ENCODE results near the gene CELF5. TPM values are rescaled to one million over a fixed set of nuclear protein-coding genes. Genes with fewer than 3 reads are reported as not detected.
"Not testable (repeated sequence)": the region's sequence is repeated elsewhere in the genome, so short reads cannot be mapped to it uniquely, and the experiment has no call there.

Gene CELF5
- total RNA-seq, 2 donors from 2014 or later = 0.16 TPM; not detected in 1

DNA sequence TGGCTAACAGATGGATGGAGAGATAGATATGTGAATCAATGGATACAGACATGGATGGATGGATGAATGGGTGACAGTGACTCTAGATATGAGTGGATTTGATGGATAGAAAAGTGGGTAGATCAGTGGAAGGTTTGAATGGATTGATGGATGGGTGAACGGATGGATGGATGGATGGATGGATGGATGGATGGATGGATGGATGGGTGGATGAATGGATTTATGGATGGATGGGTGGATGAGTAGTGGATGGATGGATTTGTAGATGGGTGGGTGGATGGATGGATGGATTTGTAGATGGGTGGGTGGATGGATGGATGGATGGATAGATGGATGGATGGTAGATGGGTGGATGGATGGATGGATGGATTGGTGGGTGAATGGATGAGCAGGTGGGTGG is 6.8 kb downstream of the CELF5 start:
- intact Hi-C loops (cut with DNase I) = no loop called here
- ATAC-seq (no peak), DNase-seq (no peak)

DNA sequence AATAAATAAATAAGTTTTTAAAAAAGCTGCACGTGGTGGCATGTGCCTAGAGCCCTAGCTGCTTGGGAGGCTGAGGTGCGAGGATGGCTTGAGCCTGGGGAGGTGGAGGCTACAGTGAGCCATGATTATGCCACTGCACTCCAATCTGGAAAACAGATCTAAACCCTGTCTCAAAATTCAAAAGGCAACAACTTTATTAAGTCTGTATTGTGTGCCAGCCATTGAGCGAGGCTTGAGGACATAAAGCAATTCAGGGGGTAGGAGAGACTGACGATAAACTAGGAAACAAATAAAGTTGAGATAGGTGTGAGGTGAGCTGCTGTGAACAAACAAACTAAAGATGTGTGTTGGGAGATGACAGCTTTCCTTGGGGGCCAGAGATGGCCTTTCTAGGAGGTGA is 8.7 kb downstream of the CELF5 start:
- no peak for ATAC-seq
- no peak for DNase-seq
- intact Hi-C loops (cut with DNase I) = no loop called here

DNA sequence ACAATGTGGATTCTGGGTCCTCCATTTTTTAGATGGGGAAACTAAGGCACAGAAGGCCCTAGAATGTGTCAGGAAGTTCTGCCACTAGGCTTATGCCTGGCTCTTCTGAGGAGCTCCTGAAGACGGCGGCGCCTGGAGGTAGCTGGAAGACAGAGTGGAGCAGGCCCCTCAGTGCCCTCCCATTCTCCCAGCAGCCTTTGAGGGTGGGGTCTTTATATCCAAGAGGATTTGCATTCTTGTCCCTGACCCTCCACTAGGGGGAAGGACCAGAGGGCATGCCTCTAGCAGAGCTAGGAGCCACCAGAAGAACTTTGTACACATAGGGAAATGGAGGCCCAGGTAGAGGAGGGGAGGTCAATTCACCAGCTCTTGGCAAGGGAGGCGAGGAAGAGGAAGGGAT is 9.4 kb downstream of the CELF5 start:
- no peak for DNase-seq
- intact Hi-C loops (cut with DNase I) = no loop called here
- no peak for ATAC-seq

DNA sequence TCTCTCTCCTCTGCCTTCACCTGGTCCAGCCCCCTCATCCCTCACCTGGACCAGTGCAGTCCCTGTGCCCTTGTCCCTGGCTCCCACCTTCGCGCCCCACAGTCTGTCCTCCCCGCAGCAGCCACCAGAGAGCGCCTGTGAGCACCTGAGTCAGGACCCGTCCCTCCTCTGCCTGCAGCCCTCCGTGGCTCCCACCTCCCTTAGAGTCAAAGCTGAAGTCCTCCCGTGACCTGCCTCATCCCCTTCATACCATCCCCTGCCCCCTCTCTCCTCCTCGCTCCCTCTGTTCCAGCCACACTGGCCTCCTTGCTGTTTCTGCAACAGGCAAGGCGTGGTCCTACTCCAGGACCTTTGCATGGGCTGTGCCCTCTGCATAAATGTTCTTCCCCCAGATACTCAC is 10.3 kb downstream of the CELF5 start:
- ATAC-seq = no peak
- DNase-seq = no peak
- intact Hi-C loops (cut with DNase I) = no loop called here

DNA sequence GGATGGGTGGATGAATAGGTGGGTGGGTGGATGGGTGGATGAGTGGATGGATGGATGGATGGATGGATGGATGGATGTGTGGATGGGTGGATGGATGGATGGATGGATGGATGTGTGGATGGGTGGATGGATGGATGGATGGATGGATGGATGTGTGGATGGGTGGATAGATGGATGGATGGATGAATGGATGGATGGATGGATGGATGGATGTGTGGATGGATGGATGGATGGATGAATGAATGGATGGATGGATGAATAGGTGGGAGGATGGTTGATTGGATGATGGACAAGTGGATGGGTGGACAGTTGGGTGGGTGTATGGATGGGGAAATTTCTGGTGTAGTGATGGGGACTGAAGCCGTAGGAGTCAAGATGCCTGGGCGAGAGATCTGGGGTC is 11.1 kb downstream of the CELF5 start:
- DNase-seq; ATAC-seq; intact Hi-C loops (cut with DNase I): not testable (repeated sequence)

DNA sequence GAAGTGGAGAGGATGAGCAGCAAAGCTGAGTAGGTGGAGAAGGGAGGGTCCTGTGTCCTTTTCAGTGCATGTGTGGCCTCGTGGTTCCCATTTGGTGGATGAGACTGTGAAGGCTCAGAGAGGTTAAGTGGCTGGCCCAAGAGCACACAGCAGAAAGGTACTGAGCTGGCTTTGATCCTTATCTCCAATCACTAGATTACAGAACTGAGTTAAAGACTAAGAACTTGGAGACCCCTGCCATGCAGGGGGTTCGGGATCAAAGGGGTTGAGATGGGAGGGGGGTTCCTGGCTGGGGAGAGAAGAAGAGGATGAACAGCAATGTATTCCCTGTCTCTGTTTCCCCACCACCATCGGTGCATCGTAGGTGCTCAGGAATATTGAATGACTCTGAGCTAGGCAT is 11.8 kb downstream of the CELF5 start:
- intact Hi-C loops (cut with DNase I) = no loop called here
- ATAC-seq (no peak), DNase-seq (no peak)

DNA sequence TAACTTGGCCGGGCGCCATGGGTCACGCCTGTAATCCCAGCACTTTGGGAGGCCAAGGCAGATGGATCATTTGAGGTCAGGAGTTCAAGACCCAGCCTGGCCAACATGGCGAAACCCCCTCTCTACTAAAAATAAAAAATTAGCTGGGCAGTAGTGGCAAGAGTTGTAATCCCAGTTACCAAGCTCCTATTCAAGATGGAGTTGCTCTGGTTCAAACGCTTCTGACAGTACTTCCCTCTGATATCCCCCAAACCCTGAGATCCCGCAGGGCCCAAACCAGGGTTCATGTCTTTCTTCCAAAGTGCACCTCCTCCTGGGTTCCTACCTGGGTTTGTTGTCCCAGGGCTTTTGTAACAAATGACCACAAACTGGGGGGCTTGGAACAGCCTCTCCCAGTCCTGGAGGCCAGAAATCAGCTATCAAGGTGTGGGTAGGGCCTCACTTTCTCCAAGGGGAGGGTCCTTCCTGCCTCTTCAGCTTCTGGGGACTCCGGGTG is 13.7 kb downstream of the CELF5 start:
- intact Hi-C loops (cut with DNase I) = no loop called here
- ATAC-seq (no peak), DNase-seq (no peak)

DNA sequence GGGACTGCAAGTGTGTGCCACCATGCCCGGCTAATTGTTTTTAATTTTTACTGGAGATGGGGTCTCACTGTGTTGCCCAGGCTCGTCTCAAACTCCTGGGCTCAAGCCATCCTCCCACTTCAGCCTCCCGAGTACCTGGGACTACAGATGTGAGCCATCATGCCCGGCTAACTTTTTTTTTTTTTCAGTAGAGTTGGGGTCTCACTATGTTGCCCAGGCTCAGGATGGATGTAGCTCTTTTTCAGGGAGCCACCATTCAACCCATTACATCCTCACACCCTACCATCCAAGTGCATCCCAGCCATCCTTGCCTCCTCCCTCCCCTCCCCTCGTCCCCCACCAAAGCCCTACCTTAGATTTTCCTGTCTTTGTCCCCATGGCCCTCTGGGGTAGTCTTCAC is 14.9 kb downstream of the CELF5 start:
- ATAC-seq (no peak), DNase-seq (no peak)
- intact Hi-C loops (cut with DNase I) = no loop called here

DNA sequence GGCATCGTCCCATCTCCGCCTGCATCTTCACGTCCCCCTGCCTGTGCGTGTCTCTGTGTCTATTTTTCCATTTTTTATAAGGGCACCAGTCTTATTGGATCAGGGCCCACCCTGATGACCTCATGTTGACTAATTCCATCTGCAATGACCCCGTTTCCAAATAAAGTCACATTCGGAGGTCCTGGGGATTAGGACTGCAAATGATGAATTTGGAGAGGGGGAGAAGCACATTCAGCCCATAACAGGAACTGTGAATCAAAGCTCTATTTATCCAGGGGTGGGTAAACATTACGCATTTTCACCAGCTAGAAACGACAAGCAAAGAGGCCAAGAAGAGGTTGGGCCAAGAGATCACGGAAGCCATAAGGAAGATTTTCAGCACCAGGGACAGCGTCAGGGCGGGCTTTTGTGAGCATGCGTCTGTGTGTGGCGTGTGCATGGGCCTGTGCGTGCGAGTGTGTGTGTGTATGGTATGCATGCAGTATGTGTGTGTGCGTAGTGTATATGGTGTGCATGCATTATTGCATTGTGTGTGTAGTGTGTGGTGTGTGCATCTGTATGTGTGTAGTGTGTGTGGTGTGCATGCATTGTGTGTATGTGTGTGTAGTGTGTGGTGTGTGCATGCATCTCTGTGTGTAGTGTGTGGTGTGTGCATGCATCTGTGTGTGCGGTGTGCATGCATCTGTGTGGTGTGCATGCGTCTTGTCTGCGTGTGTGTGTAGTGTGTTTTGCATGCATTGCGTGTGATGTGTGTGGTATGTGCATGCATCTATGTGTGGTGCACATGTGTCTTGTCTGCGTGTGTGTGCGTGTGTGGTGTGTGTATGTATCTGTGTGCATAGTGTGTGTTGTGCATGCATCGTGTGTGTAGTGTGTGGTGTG is 19.6 kb downstream of the CELF5 start:
- no peak for ATAC-seq

DNA sequence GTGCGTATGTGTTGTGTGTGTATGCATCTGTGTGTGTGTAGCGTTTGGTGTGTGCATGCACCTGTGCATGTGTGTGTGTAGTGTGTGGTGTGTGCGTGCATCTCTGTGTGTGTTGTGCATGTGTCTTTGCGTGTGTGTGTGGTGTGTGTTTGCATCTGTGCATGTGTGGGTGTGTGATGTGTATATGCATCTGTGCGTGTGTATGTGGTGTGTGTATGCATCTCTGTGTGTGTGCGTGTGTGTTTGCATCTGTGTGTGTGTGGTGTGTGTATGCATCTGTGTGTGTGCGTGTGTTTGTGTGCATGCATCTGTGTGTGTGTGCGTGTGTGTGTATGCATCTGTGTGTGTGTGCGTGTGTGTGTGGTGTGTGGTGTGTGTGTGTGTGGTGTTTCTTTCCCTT is 20.6 kb downstream of the CELF5 start:
- DNase-seq (no peak), ATAC-seq (no peak)
- intact Hi-C loops (cut with DNase I) = no loop called here

More for the DNA sequence above, 19.6 kb downstream of the CELF5 start:
- intact Hi-C loops (cut with DNase I) = no loop called here
- peak; percentile 51 for DNase-seq

DNA sequence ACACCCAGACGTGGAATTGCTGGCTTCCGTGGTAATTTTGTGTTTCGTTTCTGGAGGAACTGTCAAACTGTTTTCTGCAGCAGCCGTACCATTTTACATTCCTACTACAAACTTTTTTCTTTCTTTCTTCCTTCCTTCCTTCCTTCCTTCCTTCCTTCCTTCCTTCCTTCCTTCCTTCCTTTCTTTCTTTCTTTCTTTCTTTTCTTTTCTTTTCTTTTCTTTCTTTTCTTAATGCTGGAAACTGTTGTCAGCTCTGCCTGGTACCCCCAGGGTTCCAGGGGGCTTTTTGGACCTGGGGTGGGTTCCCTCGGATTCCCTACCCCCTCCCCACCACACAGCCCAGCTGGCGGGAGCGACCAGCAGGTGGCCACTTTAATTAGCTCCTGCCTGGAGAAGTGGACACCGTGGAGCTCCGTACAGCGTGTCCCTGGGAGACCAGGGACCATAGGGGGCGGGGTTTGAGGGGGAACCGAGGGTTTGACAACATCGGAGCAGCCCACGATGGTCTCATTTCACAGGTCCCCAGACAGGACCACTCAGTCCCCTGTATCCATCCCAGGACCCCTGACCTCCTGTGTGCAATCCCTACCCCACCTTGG is 24.4 kb downstream of the CELF5 start:
- DNase-seq (no peak), ATAC-seq (no peak)
- intact Hi-C loops (cut with DNase I) = no loop called here

DNA sequence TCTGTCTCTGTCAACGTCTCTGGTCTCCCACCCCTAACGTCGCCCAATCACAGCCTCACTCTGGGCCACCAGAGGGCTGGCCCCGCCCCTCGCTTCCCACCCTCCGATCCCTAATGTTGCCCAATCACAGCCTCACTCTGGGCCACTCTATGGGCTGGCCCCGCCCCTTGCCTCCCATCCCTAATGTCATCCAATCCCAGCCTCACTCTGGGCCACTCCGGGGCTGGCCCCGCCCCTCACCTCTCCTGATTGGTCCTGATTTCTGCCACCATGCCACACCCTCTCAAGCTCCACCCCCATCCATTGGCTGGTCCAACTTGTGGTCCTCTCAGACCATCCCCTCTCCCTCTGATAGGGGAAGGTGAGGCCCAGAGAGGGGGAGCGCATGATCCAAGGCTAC is 24.9 kb downstream of the CELF5 start:
- ATAC-seq = no peak
- intact Hi-C loops (cut with DNase I) = no loop called here
- DNase-seq = no peak

DNA sequence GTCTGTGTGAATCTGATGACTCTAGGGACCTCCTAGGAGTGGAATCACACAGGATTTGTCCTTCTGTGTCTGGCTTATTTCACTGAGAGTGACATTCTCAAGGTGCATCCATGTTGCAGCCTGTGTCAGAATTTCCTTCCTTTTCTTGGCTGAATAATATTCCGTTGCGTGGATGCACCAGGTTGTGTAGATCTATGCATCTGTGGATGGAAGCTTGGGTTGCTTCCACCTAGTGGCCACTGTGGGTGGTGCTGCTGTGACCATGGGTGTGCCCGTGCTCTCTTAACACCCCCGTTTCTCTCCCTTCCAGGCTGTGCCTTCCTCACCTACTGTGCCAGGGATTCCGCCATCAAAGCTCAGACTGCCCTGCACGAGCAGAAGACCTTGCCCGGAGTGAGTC is 26.2 kb downstream of the CELF5 start:
- no peak for DNase-seq
- ATAC-seq = peak in 1 of 2 donors; percentile 21
- intact Hi-C loops (cut with DNase I) = no loop called here

DNA sequence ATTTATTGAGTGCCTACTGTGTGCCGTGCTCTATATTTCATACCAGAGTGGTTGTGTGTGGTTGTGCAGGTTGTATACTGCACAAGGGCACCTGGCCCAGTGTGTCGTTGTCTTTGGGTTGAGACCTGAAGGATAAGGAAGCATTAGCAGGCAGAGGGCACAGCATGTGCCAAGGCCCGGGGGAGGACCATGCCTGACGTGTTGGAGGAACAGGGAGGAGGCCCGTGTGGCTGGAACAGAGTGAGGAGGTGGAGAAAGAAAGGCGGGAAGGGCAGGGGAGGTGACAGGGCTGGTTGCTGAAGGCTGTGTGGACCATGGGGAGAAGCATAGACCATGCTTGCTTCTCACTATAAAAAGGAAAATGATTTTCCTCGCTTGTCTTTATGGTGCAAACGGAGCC is 26.8 kb downstream of the CELF5 start:
- ATAC-seq (no peak), DNase-seq (no peak)
- intact Hi-C loops (cut with DNase I) = no loop called here

DNA sequence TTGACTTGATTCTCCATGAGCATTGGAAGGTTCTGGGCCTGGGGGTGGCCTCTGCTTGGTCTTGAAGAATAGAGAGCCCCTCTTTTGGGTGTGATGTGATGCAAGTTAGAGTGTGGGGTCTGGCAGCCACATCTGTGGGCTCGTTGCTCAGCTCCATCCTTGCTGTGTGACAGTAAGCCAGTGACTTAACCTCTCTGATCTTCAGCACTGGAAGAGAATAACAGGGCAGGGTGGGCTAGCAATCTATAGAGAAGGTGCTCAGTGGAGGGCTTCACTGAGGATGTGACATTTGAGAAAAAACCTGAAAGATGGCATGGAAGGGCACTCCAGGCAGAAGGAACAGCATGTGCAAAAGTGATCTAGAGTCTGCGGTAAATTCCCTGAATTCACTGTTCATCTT is 28.2 kb downstream of the CELF5 start:
- no peak for DNase-seq
- intact Hi-C loops (cut with DNase I) = no loop called here
- ATAC-seq = no peak

DNA sequence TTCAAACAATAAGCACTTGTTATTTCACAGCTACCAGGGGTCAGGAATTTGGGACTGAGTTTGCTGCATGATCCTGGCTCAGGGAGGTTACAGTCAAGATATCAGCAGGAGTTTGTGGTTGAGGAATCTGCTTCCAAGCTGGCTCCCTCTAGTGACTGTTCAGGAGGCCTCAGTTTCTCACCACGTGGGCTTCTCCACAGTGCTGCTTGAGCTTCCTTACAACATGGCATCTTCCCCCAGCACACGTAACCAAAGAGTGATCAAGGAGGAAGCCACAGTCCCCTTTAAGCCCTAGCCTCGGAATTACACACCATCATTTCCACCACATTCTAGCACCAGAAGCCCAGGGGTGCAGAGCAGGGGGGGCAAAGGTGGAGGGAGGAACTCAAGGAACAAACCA is 28.8 kb downstream of the CELF5 start:
- intact Hi-C loops (cut with DNase I) = no loop called here
- DNase-seq (no peak), ATAC-seq (no peak)

DNA sequence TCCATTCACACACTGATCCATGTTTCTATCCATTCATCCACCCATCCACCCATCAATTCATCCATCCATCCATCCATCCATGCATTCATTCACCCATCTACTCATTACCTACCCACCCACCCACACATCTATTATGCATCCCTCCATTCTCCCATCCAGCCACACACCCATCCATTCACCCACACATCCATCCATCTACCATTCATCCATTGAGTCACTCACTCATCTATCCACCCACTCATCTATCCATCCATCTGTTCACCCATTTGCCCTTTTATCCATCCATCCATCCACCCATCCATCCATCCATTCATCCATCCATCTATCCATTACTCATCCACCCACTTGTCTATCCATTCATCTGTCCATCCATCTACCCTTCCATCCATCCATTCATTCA is 30.1 kb downstream of the CELF5 start:
- no peak for DNase-seq
- intact Hi-C loops (cut with DNase I) = no loop called here
- ATAC-seq = no peak

DNA sequence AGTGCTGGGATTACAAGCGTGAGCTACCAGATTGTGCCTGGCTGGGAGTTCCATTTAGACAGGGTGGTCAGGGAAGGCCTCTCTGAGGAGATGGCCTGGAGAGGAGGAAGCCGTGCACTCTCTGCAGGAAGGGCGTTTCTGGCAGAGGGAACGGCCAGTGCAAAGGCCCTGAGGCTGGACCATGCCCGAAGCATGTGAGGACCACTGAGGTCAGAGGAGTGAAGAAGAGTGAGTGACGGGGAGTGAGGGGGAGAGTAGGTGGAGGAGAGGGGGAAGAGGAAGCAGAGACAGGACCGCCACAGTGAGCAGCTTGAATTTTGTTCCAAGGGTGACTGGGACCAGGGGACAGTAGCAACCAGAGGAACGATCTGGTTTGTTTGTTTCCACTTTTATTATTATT is 32.6 kb downstream of the CELF5 start:
- no peak for ATAC-seq
- DNase-seq = no peak
- intact Hi-C loops (cut with DNase I) = no loop called here

DNA sequence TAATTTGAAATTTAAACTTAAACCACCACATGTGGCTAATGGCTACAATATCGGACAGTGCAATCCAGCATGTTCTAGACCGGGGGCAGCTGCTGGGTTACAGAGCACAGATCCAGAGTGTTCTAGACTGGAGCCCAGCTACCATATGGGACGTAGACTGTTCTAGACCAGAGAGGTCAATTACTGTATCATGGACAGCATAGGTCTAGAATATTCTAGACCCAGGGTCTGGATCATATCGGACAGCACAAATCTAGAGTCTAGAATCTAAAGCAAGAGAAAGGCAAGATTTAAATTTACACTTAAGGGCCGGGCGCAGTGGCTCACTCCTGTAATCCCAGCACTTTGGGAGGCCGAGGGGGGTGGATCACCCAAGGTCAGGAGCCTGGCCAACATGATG is 37.9 kb downstream of the CELF5 start:
- ATAC-seq = no peak
- no peak for DNase-seq
- intact Hi-C loops (cut with DNase I) = no loop called here

DNA sequence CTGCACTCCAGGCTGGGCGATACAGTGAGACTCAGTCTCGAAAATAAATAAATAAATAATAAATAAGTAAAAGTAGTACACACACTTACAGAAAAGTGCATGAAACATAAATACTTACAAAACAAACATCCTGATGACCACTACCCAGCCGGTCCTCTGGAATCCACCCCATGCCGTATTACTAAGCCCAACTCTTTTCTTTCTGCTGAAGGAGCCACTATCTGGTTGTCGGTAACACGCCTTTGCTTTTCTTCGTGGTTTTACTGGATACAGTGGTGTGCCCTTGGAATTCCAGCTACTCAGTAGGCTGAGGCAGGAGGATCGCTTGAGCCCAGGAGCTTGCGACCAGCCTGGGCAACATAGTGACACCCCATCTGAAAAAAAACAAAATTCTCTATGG is 39.4 kb downstream of the CELF5 start:
- DNase-seq (no peak), ATAC-seq (no peak)
- intact Hi-C loops (cut with DNase I) = no loop called here

DNA sequence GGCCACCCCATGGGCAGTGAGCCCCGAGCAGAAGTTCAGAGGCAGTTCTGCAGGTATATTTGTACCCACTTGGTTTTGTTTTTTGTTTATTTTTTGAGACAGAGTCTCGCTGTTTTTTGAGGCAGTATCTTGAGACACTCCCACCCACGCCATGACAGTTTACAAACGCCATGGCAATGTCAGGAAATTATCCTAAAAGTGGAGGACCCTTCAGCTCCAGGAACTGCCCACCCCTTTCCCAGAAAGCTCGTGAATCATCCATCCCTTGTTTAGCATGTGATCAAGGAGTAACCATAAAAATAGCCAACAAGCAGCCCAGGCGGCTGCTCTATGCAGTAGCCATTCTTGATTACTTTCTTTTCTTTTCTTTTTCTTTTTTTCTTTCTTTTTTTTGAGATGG is 41.0 kb downstream of the CELF5 start:
- no peak for ATAC-seq
- DNase-seq = no peak
- intact Hi-C loops (cut with DNase I) = no loop called here

Measured in left cardiac atrium (tissue), 4 donors.